Adipose tissue (tissue), 3 donors: Measurements from ENCODE around the gene EPHA2. TPM values are rescaled to one million over a fixed set of nuclear protein-coding genes. Genes with fewer than 3 reads are reported as not detected.
"Not testable (repeated sequence)": the region's sequence is repeated elsewhere in the genome, so short reads cannot be mapped to it uniquely, and the experiment has no call there.

Experiments
- H3K27ac ChIP-seq: one replicate; pipeline ENCODE4 v1.5.1; 2013; ENCODE audit warnings: low read depth, low read length
- WGBS, 3 donors: extraction: QIAGEN DNeasy Blood & Tissue Kit; methylation state at CpG; one replicate each; pipeline ENCODE4 v1.1.7; 2013; 5-methylcytosine and 5-hydroxymethylcytosine counted together
- polyA plus RNA-seq, 3 donors: library from polyadenylated mRNA; stranded (reverse); fragments of 200-250 nt; gene quantifications; one replicate each; pipeline ENCODE4 v1.2.3, GENCODE V29; 2013
- donor health status: healthy with polysubstance abuse.
- donor health status: Bipolar disorder and iron deficiency.
- donor health status: healthy.

The EPHA2 gene
- 10 to 100 TPM in 1 of 3 donors, 1 to 10 TPM in 2; 4.1 to 20.0 (median 9.4) TPM for polyA plus RNA-seq

- H3K27ac ChIP-seq = peak within 1 kb of the TSS; percentile 3
- WGBS, 3 donors = 3 to 4% (median 4%) methylated on average over 75 to 89 of the region's 89 CpGs
Observed at GRCh38 chr1:16155537-16156410, at the start of gene EPHA2. EPHA2 (minus strand) TSS chr1:16156069; CDS start chr1:16155932, 137 bp downstream.

DNA sequence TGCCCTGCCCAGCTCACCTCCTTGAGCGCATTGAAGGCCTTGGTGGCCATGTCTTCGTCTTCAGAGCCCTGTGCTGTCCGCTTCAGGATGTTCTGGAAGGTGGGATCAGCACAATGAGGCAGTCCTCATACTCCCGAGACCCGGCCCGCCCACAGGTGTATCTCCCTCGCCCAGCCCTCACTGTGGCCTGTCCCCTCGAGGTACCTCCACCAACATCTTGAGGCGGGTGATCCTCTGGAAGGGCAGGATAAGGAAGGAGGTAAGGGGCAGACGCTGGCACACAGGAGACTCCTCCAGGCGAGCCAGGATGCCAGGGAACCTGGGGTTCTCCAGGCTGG lies 49.4 kb upstream of the EPHA2 start:
- no peak overlapping the region for H3K27ac ChIP-seq

GRCh38 chr1:16204634-16205333 lies 48.9 kb upstream of the EPHA2 start:
- 83 to 89% (median 85%) methylated on average over 12 of the region's 12 CpGs for WGBS, 3 donors
- H3K27ac ChIP-seq = no peak overlapping the region

More for the DNA sequence above, 49.4 kb upstream of the EPHA2 start:
- WGBS, 3 donors = 90 to 96% (median 94%) methylated on average over 11 of the region's 11 CpGs

GRCh38 chr1:16204216-16204615 lies 48.3 kb upstream of the EPHA2 start:
- H3K27ac ChIP-seq = no peak overlapping the region
- 90 to 96% (median 94%) methylated on average over 2 of the region's 2 CpGs for WGBS, 3 donors

DNA sequence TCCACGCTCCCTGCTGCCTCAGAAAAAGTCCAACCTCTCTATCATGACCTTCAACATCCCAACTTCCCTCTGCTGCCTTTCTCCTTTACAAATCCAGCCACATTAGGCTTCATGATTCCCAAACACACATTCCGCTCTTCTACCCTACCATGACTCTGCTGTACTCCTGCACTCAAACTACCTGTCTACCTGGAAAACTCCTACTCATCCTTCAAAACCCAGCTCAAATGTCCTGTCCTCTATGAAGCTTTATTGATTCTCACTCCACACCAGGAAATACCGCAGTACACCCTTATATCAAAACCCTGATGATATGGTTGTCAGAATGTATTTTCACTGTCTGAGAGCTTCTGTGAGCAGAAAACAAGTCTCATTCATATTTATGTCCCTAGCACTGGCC lies 47.7 kb upstream of the EPHA2 start:
- 54 to 70% (median 56%) methylated on average over 3 of the region's 3 CpGs for WGBS, 3 donors
- no peak overlapping the region for H3K27ac ChIP-seq

DNA sequence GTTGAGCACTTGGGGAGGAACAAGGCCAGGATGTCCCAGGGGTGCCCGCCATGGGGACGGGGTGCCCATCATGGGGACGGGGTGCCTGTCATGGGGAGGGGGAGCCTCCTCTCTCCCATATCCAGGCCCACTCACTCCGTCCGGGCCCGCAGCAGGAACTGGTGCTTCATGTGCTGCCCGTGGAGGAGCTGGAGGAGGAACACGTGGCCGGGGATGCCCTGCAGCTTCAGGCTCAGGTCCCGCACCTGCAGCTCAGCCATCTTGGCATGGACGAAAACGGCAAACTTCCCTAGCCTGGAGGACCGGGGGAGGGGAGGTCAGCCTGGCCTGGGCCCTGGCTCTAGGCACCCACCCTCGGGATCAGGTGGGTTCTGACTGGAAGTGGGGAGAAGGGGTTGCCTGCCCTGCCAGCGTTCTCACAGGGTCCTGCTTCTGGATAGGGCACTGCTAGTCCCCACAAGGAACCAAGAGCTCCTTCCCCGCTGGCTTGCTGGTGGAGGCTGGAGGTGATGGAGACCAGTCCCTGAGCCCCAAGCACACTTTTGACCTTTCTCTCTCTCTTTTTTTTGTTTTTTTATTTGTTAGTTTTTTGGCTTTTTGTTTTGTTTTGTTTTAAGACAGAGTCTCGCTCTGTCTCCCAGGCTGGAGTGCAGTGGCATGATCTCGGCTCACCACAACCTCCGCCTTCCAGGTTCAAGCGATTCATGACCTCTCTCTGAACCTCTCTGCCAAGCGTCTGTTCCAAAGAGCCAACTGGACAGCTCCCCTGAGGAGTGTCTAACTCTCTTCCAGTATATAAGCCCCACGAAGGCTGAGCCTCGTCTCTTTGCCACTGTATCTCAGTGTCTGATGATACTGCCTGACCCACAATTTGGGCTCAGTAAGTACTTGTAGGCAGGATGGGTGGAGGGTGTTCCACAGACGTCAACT lies 46.7 kb upstream of the EPHA2 start:
- 80 to 92% (median 88%) methylated on average over 24 of the region's 24 CpGs for WGBS, 3 donors
- no peak overlapping the region for H3K27ac ChIP-seq

- no peak overlapping the region for H3K27ac ChIP-seq
- 86 to 94% (median 94%) methylated on average over 4 of the region's 4 CpGs for WGBS, 3 donors
Observed at GRCh38 chr1:16199700-16200099, 43.8 kb upstream of the EPHA2 start.

DNA sequence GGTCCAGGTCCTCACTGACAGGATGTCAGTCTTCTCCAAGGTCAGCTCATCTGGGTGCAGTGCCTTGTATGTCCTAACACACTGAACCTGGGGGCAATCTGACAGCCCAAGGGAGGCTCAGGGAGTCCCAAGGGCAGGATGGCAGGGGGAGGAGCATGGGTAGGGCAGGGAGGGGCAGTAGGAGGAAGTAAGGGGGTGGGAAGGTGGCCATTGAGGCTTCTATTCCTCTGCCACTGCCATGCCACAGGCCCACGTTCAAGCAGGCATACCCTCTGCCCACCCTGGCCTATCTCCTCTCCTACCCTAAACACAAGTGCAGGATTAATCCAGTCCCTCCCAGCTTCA lies 43.3 kb upstream of the EPHA2 start:
- 11 to 100% (median 38%) methylated on average over 1 of the region's 1 CpG for WGBS, 3 donors
- H3K27ac ChIP-seq = no peak overlapping the region

GRCh38 chr1:16198444-16199156 lies 42.7 kb upstream of the EPHA2 start:
- H3K27ac ChIP-seq = no peak overlapping the region
- 90 to 94% (median 90%) methylated on average over 8 of the region's 8 CpGs for WGBS, 3 donors

DNA sequence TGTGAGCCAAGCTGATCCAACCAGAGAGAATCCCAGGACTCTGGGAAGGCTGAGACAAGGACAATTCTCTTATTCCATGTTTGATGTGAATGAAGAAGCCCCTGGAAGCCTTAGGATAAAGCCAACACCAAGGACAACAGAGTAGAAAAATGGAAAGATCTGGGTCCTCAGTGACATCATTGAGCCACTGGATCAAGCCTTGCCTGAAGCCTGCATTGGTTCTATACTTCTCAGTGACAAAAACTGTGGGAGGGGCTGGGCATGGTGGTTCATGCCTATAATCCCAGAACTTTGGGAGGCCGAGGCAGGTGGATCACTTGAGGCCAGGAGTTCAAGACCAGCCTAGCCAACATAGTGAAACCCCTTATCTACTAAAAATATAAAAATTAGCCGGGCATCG lies 41.0 kb upstream of the EPHA2 start:
- H3K27ac ChIP-seq = no peak overlapping the region

GRCh38 chr1:16196139-16196538 lies 40.3 kb upstream of the EPHA2 start:
- WGBS, 3 donors = 93 to 98% (median 98%) methylated on average over 4 of the region's 4 CpGs
- not testable (repeated sequence) for H3K27ac ChIP-seq

More for the DNA sequence above, 41.0 kb upstream of the EPHA2 start:
- WGBS, 3 donors = 65 to 98% (median 65%) methylated on average over 3 of the region's 3 CpGs

- WGBS, 3 donors = 80 to 91% (median 87%) methylated on average over 7 of the region's 7 CpGs
Observed at GRCh38 chr1:16195518-16195905, 39.6 kb upstream of the EPHA2 start.

GRCh38 chr1:16191916-16192546 lies 36.2 kb upstream of the EPHA2 start:
- WGBS, 3 donors = 82 to 88% (median 85%) methylated on average over 6 of the region's 6 CpGs
- no peak overlapping the region for H3K27ac ChIP-seq

More at GRCh38 chr1:16195518-16195905, 39.6 kb upstream of the EPHA2 start:
- H3K27ac ChIP-seq = no peak overlapping the region

DNA sequence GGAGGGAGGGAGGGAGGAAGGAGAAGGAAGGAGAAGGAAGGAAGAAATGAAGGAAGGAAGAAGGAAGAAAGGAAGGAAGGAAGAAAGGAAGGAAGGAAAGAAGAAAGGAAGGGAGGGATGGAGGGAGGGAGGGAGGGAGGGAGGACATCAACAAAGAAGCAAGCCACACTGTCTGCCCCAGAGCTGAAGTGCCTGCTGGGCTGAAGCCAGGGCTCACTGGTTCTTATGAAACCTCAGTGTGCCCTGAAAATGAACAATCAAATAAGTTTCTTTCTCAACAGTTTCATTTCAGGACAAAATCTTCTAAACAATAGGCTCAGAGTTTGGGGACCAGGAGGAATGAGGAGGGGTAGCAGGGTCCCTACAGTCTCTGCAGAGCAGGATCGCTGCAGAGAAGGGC lies 35.4 kb upstream of the EPHA2 start:
- H3K27ac ChIP-seq = no peak overlapping the region
- WGBS, 3 donors = 82 to 94% (median 93%) methylated on average over 1 of the region's 1 CpG

GRCh38 chr1:16189921-16190621 lies 34.2 kb upstream of the EPHA2 start:
- H3K27ac ChIP-seq = no peak overlapping the region
- 55 to 66% (median 57%) methylated on average over 9 of the region's 9 CpGs for WGBS, 3 donors

DNA sequence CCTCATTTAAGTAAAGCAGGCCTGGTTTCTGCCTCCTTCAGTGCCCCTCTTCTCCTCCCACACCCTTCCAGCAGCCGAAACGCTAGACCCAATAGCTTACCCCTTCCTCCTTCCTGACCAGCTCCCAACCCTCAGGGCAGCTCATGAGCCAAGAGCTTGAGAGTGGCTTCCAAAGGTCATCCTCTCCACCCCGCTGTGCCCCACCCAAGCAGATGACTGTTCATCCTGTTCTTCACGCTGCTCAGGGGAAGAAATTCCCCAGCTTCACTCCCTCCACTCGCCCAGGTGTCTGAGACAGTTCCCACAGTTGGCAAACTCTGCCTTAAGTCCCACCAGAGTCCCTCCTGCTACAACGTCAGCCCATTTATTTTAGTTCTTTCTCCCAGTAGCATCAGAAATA lies 33.1 kb upstream of the EPHA2 start:
- WGBS, 3 donors = 29 to 60% (median 30%) methylated on average over 6 of the region's 6 CpGs

GRCh38 chr1:16187748-16188401 lies 32.0 kb upstream of the EPHA2 start:
- H3K27ac ChIP-seq = no peak overlapping the region
- 22 to 27% (median 25%) methylated on average over 15 of the region's 15 CpGs for WGBS, 3 donors

More for the DNA sequence above, 33.1 kb upstream of the EPHA2 start:
- H3K27ac ChIP-seq = no peak overlapping the region
